LNCaP clone FGC (cell line): ENCODE measurements around the gene BORCS8.

Source experiments
- DNase-seq: peaks from one replicate; pipeline ENCODE4 v3.0.0-alpha.2; 2011; ENCODE audit warnings: low read depth
- H3K4me3 ChIP-seq: 2 replicates; pipeline ENCODE4 v1.5.1; 2011; ENCODE audit warnings: mild to moderate bottlenecking, low read depth, low read length, control low read depth
- CTCF ChIP-seq: IDR thresholded peaks from 2 replicates; pipeline ENCODE4 v1.5.1; 2012; ENCODE audit warnings: mild to moderate bottlenecking; ENCODE audit not compliant: control insufficient read depth, insufficient read depth; ENCODE audit errors: extremely low read depth

The BORCS8 gene

GRCh38 chr19:19147344-19147743, 44.6 kb downstream of the BORCS8 start:
- H3K4me3 ChIP-seq: no peak overlapping the region
- TF ChIP-seq CTCF: no peak

GRCh38 chr19:19146865-19147264, 45.1 kb downstream of the BORCS8 start:
- TF ChIP-seq CTCF: no peak

More at GRCh38 chr19:19147344-19147743, 44.6 kb downstream of the BORCS8 start:
- no peak for DNase-seq

GRCh38 chr19:19145684-19146608, 46.0 kb downstream of the BORCS8 start:
- H3K4me3 ChIP-seq: no peak overlapping the region
- no peak for DNase-seq
- peak; percentile 97 for TF ChIP-seq CTCF

More at GRCh38 chr19:19146865-19147264, 45.1 kb downstream of the BORCS8 start:
- no peak for DNase-seq
- H3K4me3 ChIP-seq: no peak overlapping the region

- no peak overlapping the region for H3K4me3 ChIP-seq
- no peak for DNase-seq
Observed at GRCh38 chr19:19145281-19145680, 46.7 kb downstream of the BORCS8 start.

GRCh38 chr19:19142347-19142746, 49.6 kb downstream of the BORCS8 start:
- DNase-seq: no peak
- no peak overlapping the region for H3K4me3 ChIP-seq
- no peak for TF ChIP-seq CTCF

More at GRCh38 chr19:19145281-19145680, 46.7 kb downstream of the BORCS8 start:
- no peak for TF ChIP-seq CTCF

- H3K4me3 ChIP-seq: no peak overlapping the region
- no peak for DNase-seq
Observed at GRCh38 chr19:19140476-19140875, 51.5 kb downstream of the BORCS8 start.

More at GRCh38 chr19:19140476-19140875, 51.5 kb downstream of the BORCS8 start:
- no peak for TF ChIP-seq CTCF
